Measurements from ENCODE around the gene FOXJ3.

DNA sequence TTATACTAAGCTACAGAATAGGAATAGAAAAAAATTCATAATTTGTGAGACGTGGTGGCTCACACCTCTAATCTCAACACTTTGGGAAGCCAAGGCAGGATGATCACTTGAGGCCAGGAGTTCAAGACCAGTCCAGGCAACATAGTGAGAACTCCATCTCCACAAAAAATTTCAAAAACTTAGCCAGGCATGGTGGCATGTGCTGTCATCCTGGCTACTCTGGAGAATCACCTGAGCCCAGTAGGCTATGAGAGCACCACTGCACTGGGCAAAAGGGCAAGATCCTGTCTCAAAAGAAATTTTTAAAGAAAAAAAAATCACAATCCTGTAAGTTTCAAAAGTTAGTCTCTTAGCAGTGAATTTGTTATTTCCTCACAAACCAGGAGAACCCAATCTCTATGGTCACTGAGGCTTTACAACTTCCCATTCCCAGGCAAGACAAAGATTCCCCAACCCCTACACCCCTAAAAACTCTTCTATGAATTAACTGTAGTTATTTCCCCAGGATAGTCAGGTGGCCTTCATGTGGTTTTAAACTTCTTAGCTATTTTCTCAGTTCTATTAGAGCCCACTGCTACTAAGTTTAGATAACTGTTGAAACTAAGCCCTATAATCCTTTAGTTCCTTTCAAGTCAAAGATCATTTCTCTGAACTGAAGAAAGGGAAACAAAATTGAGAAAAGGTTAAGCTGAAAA is 74.5 kb downstream of the FOXJ3 start:
- TF ChIP-seq SUZ12 (IDR thresholded peaks at IDR 0.05) (no peak), BHLHE40 (IDR thresholded peaks at IDR 0.05; ENCODE audit: borderline replicate concordance) (no peak), LEF1 (IDR thresholded peaks at IDR 0.05; ENCODE audit: borderline replicate concordance) (no peak), L3MBTL2 (conservative IDR thresholded peaks at IDR 0.05) (no peak), SP1 (IDR thresholded peaks at IDR 0.05) (no peak), NFRKB (IDR thresholded peaks at IDR 0.05) (no peak), TARDBP (IDR thresholded peaks at IDR 0.05) (no peak), FOXM1 (IDR thresholded peaks at IDR 0.05; ENCODE audit: borderline replicate concordance) (no peak), FOXK2 (IDR thresholded peaks at IDR 0.05) (no peak), ZNF384 (IDR thresholded peaks at IDR 0.05) (no peak), ELF4 (IDR thresholded peaks at IDR 0.05) (no peak), ARNT (IDR thresholded peaks at IDR 0.05) (no peak), FOXA1 (IDR thresholded peaks at IDR 0.05) (no peak)
- TF ChIP-seq, protein P1, sequence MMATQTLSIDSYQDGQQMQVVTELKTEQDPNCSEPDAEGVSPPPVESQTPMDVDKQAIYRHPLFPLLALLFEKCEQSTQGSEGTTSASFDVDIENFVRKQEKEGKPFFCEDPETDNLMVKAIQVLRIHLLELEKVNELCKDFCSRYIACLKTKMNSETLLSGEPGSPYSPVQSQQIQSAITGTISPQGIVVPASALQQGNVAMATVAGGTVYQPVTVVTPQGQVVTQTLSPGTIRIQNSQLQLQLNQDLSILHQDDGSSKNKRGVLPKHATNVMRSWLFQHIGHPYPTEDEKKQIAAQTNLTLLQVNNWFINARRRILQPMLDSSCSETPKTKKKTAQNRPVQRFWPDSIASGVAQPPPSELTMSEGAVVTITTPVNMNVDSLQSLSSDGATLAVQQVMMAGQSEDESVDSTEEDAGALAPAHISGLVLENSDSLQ (IDR thresholded peaks at IDR 0.05) = no peak
